ENCODE measurements around the gene CSK. TPM values are rescaled to one million over a fixed set of nuclear protein-coding genes. Genes with fewer than 3 reads are reported as not detected.

The CSK gene
- total RNA-seq, 4 donors from 2014 or later, result 33.1 to 45.2 (median 35.5) TPM

DNA sequence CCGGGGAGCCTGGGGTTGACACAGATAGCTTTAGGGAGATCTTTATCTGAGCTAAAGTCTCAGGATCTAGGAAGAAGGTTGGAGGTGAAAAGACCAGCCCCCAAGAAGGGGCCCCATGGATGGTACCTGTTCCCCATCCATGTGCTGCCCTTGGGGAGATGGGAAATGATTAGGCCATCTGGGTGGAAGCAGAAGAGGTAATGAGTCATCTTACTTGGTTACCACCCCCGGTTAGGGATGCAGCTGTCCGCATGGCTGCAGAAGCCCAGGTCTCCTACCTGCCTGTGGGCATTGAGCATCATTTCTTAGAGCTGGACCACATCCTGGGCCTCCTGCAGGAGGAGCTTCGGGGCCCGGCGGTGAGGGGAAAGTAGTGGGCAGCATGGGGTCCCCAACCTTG lies 41.4 kb downstream of the CSK start:
- no peak for DNase-seq (ENCODE audit: low spot score in 2 of 2)
- no peak overlapping the region for H3K4me3 ChIP-seq
- TF ChIP-seq EP300 (IDR thresholded peaks at IDR 0.05) (no peak), POLR2AphosphoS5 (IDR thresholded peaks at IDR 0.05) (no peak), POLR2A (IDR thresholded peaks at IDR 0.05) (no peak)
- TF ChIP-seq, protein P1, sequence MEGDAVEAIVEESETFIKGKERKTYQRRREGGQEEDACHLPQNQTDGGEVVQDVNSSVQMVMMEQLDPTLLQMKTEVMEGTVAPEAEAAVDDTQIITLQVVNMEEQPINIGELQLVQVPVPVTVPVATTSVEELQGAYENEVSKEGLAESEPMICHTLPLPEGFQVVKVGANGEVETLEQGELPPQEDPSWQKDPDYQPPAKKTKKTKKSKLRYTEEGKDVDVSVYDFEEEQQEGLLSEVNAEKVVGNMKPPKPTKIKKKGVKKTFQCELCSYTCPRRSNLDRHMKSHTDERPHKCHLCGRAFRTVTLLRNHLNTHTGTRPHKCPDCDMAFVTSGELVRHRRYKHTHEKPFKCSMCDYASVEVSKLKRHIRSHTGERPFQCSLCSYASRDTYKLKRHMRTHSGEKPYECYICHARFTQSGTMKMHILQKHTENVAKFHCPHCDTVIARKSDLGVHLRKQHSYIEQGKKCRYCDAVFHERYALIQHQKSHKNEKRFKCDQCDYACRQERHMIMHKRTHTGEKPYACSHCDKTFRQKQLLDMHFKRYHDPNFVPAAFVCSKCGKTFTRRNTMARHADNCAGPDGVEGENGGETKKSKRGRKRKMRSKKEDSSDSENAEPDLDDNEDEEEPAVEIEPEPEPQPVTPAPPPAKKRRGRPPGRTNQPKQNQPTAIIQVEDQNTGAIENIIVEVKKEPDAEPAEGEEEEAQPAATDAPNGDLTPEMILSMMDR (IDR thresholded peaks at IDR 0.05), result no peak
- H3K9me3 ChIP-seq, result no peaks in the 10 kb centered on the region
- no peaks in the 10 kb centered on the region for H3K36me3 ChIP-seq
- WGBS, result 69% methylated on average over 6 of the region's 6 CpGs
- peaks cover 9% of the 10 kb centered on the region for H3K4me1 ChIP-seq
- no peak overlapping the region for H3K27ac ChIP-seq
- H3K27me3 ChIP-seq, result peaks cover 22% of the 10 kb centered on the region

DNA sequence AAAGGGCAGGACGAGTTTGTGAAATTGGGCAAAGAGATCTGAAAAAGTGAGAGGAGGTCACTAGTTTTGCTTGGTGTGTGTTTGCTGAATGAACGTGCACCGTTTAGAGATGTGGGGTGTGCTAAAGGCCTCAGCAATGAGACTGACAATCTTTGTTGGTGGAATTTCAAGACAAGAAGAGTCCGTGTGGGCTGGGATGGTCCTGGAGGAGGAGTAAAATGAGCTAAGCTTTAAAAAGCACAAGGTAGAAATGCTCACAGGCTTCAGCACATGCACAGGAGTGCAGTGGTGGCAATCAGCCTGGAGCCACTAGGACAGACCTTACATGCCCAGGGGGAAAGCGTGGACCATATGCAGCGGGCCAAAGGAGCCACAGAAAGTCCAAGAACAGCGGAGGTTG lies 43.1 kb downstream of the CSK start:
- Histone ChIP-seq H3K4me1 (peaks cover 9% of the 10 kb centered on the region), H3K4me3 (no peak overlapping the region), H3K36me3 (no peaks in the 10 kb centered on the region), H3K27me3 (peaks cover 29% of the 10 kb centered on the region), H3K27ac (no peak overlapping the region), H3K9me3 (no peaks in the 10 kb centered on the region)
- no peak for TF ChIP-seq EP300 (IDR thresholded peaks at IDR 0.05)
- TF ChIP-seq POLR2A (IDR thresholded peaks at IDR 0.05), result no peak
- no peak for TF ChIP-seq POLR2AphosphoS5 (IDR thresholded peaks at IDR 0.05)
- TF ChIP-seq, protein P1 (IDR thresholded peaks at IDR 0.05), result no peak
- no peak for DNase-seq (ENCODE audit: low spot score in 2 of 2)
- WGBS, result 65% methylated on average over 7 of the region's 7 CpGs

DNA sequence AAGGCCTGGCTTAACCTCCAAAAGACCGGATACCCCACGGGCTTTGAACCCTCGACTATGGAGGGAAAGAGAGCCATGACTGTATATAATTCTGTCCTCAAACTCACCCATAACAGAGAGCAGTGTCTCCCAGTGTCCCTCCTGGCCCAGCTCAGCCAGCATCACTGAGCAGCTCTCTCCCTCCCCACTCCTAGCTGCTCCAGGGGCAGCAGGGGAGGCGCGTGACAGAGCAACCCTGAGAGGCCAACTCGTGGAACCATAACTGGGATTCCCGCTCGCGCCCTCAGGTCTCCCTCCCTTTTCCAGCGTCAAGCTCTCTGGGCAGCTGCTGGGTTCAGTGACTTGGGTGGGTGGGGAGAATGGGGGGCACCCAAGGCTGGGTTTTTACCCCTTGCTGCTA lies 44.0 kb downstream of the CSK start:
- Histone ChIP-seq H3K4me1 (peaks cover 9% of the 10 kb centered on the region), H3K27ac (no peak overlapping the region), H3K27me3 (peaks cover 29% of the 10 kb centered on the region), H3K9me3 (no peaks in the 10 kb centered on the region), H3K36me3 (no peaks in the 10 kb centered on the region), H3K4me3 (no peak overlapping the region)
- no peak for DNase-seq (ENCODE audit: low spot score in 2 of 2)
- WGBS, result 20% methylated on average over 6 of the region's 10 CpGs
- no peak for TF ChIP-seq EP300 (IDR thresholded peaks at IDR 0.05)
- TF ChIP-seq POLR2AphosphoS5 (IDR thresholded peaks at IDR 0.05), result no peak
- TF ChIP-seq, protein P1 (IDR thresholded peaks at IDR 0.05), result no peak
- TF ChIP-seq POLR2A (IDR thresholded peaks at IDR 0.05), result no peak

DNA sequence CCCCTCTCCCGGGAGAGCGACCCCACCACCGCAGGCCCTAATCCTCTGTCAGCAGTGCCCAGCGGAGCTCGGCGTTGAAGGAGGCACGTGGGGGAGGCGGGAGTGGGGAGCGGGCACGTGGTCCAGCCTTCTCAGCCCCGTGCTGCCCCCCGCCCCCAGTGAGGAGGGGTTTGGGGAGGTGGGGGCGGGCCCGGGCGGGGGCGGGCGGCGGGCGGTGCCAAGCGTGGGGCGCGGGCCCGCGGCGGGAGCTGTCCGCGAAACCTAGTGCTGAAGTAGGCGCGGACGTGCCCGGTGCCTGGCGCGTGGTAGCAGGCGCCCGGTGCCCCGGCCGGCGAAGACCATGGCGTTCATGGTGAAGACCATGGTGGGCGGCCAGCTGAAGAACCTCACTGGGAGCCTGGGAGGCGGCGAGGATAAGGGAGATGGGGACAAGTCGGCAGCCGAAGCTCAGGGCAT lies 44.5 kb downstream of the CSK start, which contains the start of gene CPLX3:
Gene CPLX3, plus strand, starts transcription at position 264 of the 456 bp plus-strand sequence. Its CDS starts 77 bp downstream, at position 341.
- no peak within 1 kb of the TSS for H3K4me3 ChIP-seq
- 16% methylated on average over 15 of the region's 44 CpGs for WGBS
- no peak for DNase-seq (ENCODE audit: low spot score in 2 of 2)
- H3K36me3 ChIP-seq, result no peaks in the 10 kb centered on the region
- H3K27me3 ChIP-seq, result peaks cover 29% of the 10 kb centered on the region
- peaks cover 9% of the 10 kb centered on the region for H3K4me1 ChIP-seq
- H3K9me3 ChIP-seq, result no peaks in the 10 kb centered on the region
- TF ChIP-seq POLR2AphosphoS5 (IDR thresholded peaks at IDR 0.05), result no peak
- TF ChIP-seq, protein P1 (IDR thresholded peaks at IDR 0.05), result no peak
- no peak for TF ChIP-seq EP300 (IDR thresholded peaks at IDR 0.05)
- TF ChIP-seq POLR2A (IDR thresholded peaks at IDR 0.05), result no peak
- H3K27ac ChIP-seq, result no peak within 1 kb of the TSS

DNA sequence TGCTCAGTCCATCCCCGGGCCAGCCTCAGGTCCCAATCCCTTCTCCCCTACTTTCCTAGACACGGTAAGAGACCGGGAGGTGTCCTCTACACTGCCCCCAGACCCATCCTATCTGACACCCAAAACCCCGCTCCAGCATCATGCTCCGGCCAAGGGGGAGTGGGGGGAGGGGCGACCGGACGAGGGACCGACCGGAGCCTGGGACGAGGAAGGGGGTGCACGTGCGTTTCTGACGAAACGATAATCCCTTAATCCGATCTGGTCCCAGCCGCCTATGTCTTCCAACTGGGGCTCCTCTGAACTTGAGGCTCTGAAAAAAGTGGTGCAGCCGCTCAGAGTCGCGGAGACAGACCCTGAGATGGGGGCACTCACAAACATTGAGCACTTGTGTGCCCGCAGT lies 45.0 kb downstream of the CSK start:
- WGBS, result 29% methylated on average over 21 of the region's 21 CpGs
- TF ChIP-seq, protein P1 (IDR thresholded peaks at IDR 0.05), result no peak
- TF ChIP-seq POLR2AphosphoS5 (IDR thresholded peaks at IDR 0.05) (no peak), POLR2A (IDR thresholded peaks at IDR 0.05) (no peak), EP300 (IDR thresholded peaks at IDR 0.05) (no peak)
- peaks cover 29% of the 10 kb centered on the region for H3K27me3 ChIP-seq
- H3K4me1 ChIP-seq, result peaks cover 9% of the 10 kb centered on the region
- H3K4me3 ChIP-seq, result no peak overlapping the region
- H3K9me3 ChIP-seq, result no peaks in the 10 kb centered on the region
- no peak for DNase-seq (ENCODE audit: low spot score in 2 of 2)
- no peak overlapping the region for H3K27ac ChIP-seq
- H3K36me3 ChIP-seq, result no peaks in the 10 kb centered on the region
